ENCODE results near the gene DNAH14. TPM values are rescaled to one million over a fixed set of nuclear protein-coding genes. Genes with fewer than 3 reads are reported as not detected.
"Not testable (repeated sequence)": the region's sequence is repeated elsewhere in the genome, so short reads cannot be mapped to it uniquely, and the experiment has no call there.

The DNAH14 gene
- total RNA-seq, 1 donor from 2014 or later: 0.18 TPM

- H3K27ac Mint-ChIP-seq; H3K36me3 Mint-ChIP-seq (ENCODE audit: low read depth); intact Hi-C loops (cut with micrococcal nuclease); H3K4me3 Mint-ChIP-seq; H3K27me3 Mint-ChIP-seq (ENCODE audit: insufficient read depth); H3K4me1 Mint-ChIP-seq (ENCODE audit: low read depth); DNase-seq (ENCODE audit: low spot score): not testable (repeated sequence)
- H3K9me3 Mint-ChIP-seq: peaks cover 10% of the 10 kb centered on the region
Observed at GRCh38 chr1:225211694-225212442, 282.4 kb downstream of the DNAH14 start.

- Mint-ChIP-seq H3K27me3 (ENCODE audit: insufficient read depth) (no peaks in the 10 kb centered on the region), H3K4me3 (no peak overlapping the region), H3K27ac (no peak overlapping the region), H3K36me3 (ENCODE audit: low read depth) (no peaks in the 10 kb centered on the region), H3K4me1 (ENCODE audit: low read depth) (no peaks in the 10 kb centered on the region), H3K9me3 (no peaks in the 10 kb centered on the region)
- no peak for DNase-seq (ENCODE audit: low spot score)
- intact Hi-C loops (cut with micrococcal nuclease): no loop called here
Observed at GRCh38 chr1:225224287-225224686, 294.8 kb downstream of the DNAH14 start.

GRCh38 chr1:225225681-225226080, 296.2 kb downstream of the DNAH14 start:
- intact Hi-C loops (cut with micrococcal nuclease): no loop called here
- Mint-ChIP-seq H3K27me3 (ENCODE audit: insufficient read depth) (no peaks in the 10 kb centered on the region), H3K9me3 (no peaks in the 10 kb centered on the region), H3K4me1 (ENCODE audit: low read depth) (no peaks in the 10 kb centered on the region), H3K27ac (no peak overlapping the region), H3K4me3 (no peak overlapping the region), H3K36me3 (ENCODE audit: low read depth) (no peaks in the 10 kb centered on the region)
- no peak for DNase-seq (ENCODE audit: low spot score)

GRCh38 chr1:225228871-225229303, 299.4 kb downstream of the DNAH14 start:
- Mint-ChIP-seq H3K4me1 (ENCODE audit: low read depth) (no peaks in the 10 kb centered on the region), H3K27me3 (ENCODE audit: insufficient read depth) (no peaks in the 10 kb centered on the region), H3K36me3 (ENCODE audit: low read depth) (no peaks in the 10 kb centered on the region), H3K27ac (no peak overlapping the region), H3K9me3 (no peaks in the 10 kb centered on the region), H3K4me3 (no peak overlapping the region)
- no peak for DNase-seq (ENCODE audit: low spot score)
- intact Hi-C loops (cut with micrococcal nuclease): no loop called here

GRCh38 chr1:225229429-225229828, 300.0 kb downstream of the DNAH14 start:
- H3K9me3 Mint-ChIP-seq; DNase-seq (ENCODE audit: low spot score); H3K36me3 Mint-ChIP-seq (ENCODE audit: low read depth); H3K27me3 Mint-ChIP-seq (ENCODE audit: insufficient read depth); H3K27ac Mint-ChIP-seq; intact Hi-C loops (cut with micrococcal nuclease); H3K4me1 Mint-ChIP-seq (ENCODE audit: low read depth); H3K4me3 Mint-ChIP-seq: not testable (repeated sequence)

DNA sequence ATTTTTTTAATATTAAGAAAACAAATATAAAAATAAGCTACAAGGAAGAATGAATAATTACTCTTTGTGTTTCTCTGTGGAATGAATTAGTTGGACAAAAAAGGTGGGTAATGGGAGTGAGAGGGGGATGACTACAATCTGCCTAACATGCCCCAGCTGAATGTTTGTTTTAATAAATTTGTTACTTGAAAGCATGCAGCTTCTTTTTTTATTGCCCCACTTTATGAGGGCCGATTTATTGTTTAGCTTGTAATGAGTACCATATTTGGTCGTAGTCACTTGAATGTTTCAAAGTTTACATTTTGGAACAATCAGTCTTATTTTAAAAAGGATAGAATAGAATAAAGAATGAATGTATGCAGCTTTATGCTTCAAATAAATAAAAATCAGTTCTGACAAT, 301.0 kb downstream of the DNAH14 start:
- Mint-ChIP-seq H3K4me3 (no peak overlapping the region), H3K27me3 (ENCODE audit: insufficient read depth) (no peaks in the 10 kb centered on the region), H3K9me3 (no peaks in the 10 kb centered on the region), H3K4me1 (ENCODE audit: low read depth) (no peaks in the 10 kb centered on the region), H3K36me3 (ENCODE audit: low read depth) (no peaks in the 10 kb centered on the region), H3K27ac (no peak overlapping the region)
- intact Hi-C loops (cut with micrococcal nuclease): no loop called here
- DNase-seq (ENCODE audit: low spot score): no peak

GRCh38 chr1:225232930-225233329, 303.5 kb downstream of the DNAH14 start:
- H3K27me3 Mint-ChIP-seq (ENCODE audit: insufficient read depth); DNase-seq (ENCODE audit: low spot score); H3K4me1 Mint-ChIP-seq (ENCODE audit: low read depth); intact Hi-C loops (cut with micrococcal nuclease); H3K9me3 Mint-ChIP-seq; H3K36me3 Mint-ChIP-seq (ENCODE audit: low read depth); H3K27ac Mint-ChIP-seq; H3K4me3 Mint-ChIP-seq: not testable (repeated sequence)

- no peaks in the 10 kb centered on the region for H3K36me3 Mint-ChIP-seq (ENCODE audit: low read depth)
- H3K27me3 Mint-ChIP-seq (ENCODE audit: insufficient read depth): peaks cover 2% of the 10 kb centered on the region
- H3K4me1 Mint-ChIP-seq (ENCODE audit: low read depth): no peaks in the 10 kb centered on the region
- no peak for DNase-seq (ENCODE audit: low spot score)
- H3K27ac Mint-ChIP-seq: no peak overlapping the region
- intact Hi-C loops (cut with micrococcal nuclease): no loop called here
- H3K4me3 Mint-ChIP-seq: no peak overlapping the region
- no peaks in the 10 kb centered on the region for H3K9me3 Mint-ChIP-seq
Observed at GRCh38 chr1:225242611-225243010, 313.1 kb downstream of the DNAH14 start.

DNA sequence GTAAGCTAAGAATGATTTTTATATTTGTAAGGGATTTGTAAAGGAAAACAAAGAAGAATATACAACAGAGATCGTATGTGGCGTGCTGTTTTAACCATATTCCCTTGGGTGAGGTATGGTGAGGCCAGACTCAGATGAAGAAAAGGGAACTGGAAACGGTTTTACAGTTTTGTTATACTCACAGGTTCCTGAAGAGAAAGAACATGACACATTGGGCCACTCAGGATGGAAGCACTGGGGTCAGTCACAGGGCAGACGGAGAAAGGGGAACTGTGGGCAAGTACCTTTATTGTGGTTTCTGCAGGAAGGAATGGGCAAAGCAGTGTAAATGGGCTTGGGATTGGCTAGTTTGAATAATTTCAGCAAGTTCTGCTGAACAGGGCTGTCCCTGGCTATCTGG, 321.0 kb downstream of the DNAH14 start:
- Mint-ChIP-seq H3K4me3 (no peak overlapping the region), H3K27me3 (ENCODE audit: insufficient read depth) (peaks cover 2% of the 10 kb centered on the region), H3K27ac (no peak overlapping the region), H3K9me3 (no peaks in the 10 kb centered on the region), H3K36me3 (ENCODE audit: low read depth) (no peaks in the 10 kb centered on the region), H3K4me1 (ENCODE audit: low read depth) (no peaks in the 10 kb centered on the region)
- intact Hi-C loops (cut with micrococcal nuclease): no loop called here
- DNase-seq (ENCODE audit: low spot score): no peak

DNA sequence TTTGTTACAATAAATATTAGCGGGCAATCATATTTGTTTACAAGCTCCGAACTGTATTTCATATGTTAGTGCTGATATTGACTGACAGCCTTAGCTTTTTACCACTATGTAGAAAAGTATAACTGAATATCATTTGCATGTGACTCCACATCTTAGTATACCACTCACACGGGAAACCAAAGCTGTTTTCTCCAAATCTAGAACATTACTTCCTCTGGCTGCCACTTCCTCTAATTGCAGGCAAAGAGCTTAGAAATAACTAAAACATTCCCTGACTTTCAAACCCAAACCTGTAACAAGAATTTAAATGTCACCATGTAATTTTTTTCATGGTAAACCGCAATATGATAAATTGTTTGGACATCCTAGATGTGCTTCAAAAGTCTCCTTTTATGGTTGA, 323.7 kb downstream of the DNAH14 start:
- no peaks in the 10 kb centered on the region for H3K36me3 Mint-ChIP-seq (ENCODE audit: low read depth)
- H3K27me3 Mint-ChIP-seq (ENCODE audit: insufficient read depth): no peaks in the 10 kb centered on the region
- H3K9me3 Mint-ChIP-seq: no peaks in the 10 kb centered on the region
- H3K4me1 Mint-ChIP-seq (ENCODE audit: low read depth): no peaks in the 10 kb centered on the region
- intact Hi-C loops (cut with micrococcal nuclease): no loop called here
- no peak for DNase-seq (ENCODE audit: low spot score)
- H3K27ac Mint-ChIP-seq: no peak overlapping the region
- no peak overlapping the region for H3K4me3 Mint-ChIP-seq

DNA sequence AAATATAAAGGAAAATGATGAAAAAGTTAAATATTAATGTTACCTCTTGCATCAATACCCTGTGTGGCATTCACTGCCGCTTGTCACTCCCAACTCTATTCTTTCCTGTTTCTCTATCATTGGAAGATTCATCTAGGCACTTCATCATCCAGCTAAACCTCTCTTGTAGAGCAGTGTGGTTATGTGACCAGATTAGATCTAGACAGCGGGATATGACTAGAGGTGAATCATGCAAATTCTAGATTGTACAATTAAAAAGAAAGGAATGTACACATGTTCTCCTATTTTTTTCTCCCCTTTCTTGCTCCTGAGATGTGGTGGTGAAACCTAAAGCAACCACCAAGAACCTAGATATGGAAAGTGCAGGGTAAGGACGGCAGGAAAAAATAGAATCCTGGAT, 324.3 kb downstream of the DNAH14 start:
- Mint-ChIP-seq H3K27ac (no peak overlapping the region), H3K36me3 (ENCODE audit: low read depth) (no peaks in the 10 kb centered on the region), H3K9me3 (no peaks in the 10 kb centered on the region), H3K4me1 (ENCODE audit: low read depth) (no peaks in the 10 kb centered on the region), H3K27me3 (ENCODE audit: insufficient read depth) (no peaks in the 10 kb centered on the region), H3K4me3 (no peak overlapping the region)
- no peak for DNase-seq (ENCODE audit: low spot score)
- intact Hi-C loops (cut with micrococcal nuclease): no loop called here

- Mint-ChIP-seq H3K36me3 (ENCODE audit: low read depth) (no peaks in the 10 kb centered on the region), H3K4me1 (ENCODE audit: low read depth) (no peaks in the 10 kb centered on the region), H3K4me3 (no peak overlapping the region), H3K27me3 (ENCODE audit: insufficient read depth) (no peaks in the 10 kb centered on the region), H3K27ac (no peak overlapping the region), H3K9me3 (no peaks in the 10 kb centered on the region)
- intact Hi-C loops (cut with micrococcal nuclease): no loop called here
- no peak for DNase-seq (ENCODE audit: low spot score)
Observed at GRCh38 chr1:225254676-225255075, 325.2 kb downstream of the DNAH14 start.

GRCh38 chr1:225257081-225257480, 327.6 kb downstream of the DNAH14 start:
- Mint-ChIP-seq H3K9me3 (no peaks in the 10 kb centered on the region), H3K4me3 (no peak overlapping the region)

GRCh38 chr1:225258811-225259210, 329.3 kb downstream of the DNAH14 start:
- Mint-ChIP-seq H3K4me1 (ENCODE audit: low read depth) (no peaks in the 10 kb centered on the region), H3K27me3 (ENCODE audit: insufficient read depth) (no peaks in the 10 kb centered on the region), H3K27ac (no peak overlapping the region), H3K4me3 (no peak overlapping the region), H3K9me3 (no peaks in the 10 kb centered on the region), H3K36me3 (ENCODE audit: low read depth) (no peaks in the 10 kb centered on the region)
- no peak for DNase-seq (ENCODE audit: low spot score)
- intact Hi-C loops (cut with micrococcal nuclease): no loop called here

More at GRCh38 chr1:225257081-225257480, 327.6 kb downstream of the DNAH14 start:
- no peaks in the 10 kb centered on the region for H3K4me1 Mint-ChIP-seq (ENCODE audit: low read depth)
- H3K36me3 Mint-ChIP-seq (ENCODE audit: low read depth): no peaks in the 10 kb centered on the region
- no peaks in the 10 kb centered on the region for H3K27me3 Mint-ChIP-seq (ENCODE audit: insufficient read depth)
- no peak overlapping the region for H3K27ac Mint-ChIP-seq
- intact Hi-C loops (cut with micrococcal nuclease): no loop called here
- DNase-seq (ENCODE audit: low spot score): no peak
